Measurements from ENCODE around the gene ABLIM3. TPM values are rescaled to one million over a fixed set of nuclear protein-coding genes. Genes with fewer than 3 reads are reported as not detected.
A peak's percentile ranks its signal among the peaks of the same experiment; 100 is the strongest.

Gene ABLIM3
- total RNA-seq, 2 experiments from 2014 or later = 0.07 TPM; not detected in 1

DNA sequence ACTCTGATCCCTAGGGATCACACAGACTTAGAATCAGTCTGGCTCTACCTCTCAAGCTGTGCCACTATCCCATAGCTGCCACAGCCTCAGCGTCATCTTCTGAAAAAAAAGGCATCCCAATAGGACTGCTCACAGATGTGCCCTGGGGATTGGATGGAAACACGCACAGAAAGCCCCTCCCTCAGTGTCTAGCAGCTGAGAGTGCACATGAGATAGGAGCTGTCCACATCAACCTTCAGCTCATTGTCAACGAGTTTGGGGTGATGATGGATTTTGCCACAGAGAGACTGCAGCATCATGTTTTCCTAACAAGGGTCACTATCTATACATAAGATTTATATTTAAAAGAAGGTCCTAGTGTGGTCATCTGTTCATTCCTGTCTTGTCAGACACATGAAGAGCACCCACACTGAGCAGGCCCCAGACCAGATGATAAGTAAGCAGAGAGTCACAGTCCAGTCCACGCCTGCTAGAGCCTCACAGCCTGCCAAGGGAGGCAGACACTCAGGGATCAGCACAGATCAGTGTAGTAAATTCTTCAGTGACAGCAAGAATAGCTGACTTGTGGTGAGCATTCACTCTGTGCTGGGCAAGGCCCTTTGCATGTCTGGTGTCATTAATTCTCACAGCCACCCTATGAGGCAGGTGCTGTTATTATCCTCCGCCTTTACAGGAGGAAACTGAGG lies 156.2 kb downstream of the ABLIM3 start:
- no peak for DNase-seq
- intact Hi-C loops (cut with DNase I, micrococcal nuclease) = no loop called here
- ATAC-seq = no peak
- Mint-ChIP-seq H3K9me3 (ENCODE audit: low read depth) (no peaks in the 10 kb centered on the region), H3K4me1 (peaks cover 46% of the 10 kb centered on the region), H3K36me3 (ENCODE audit: low read depth) (no peaks in the 10 kb centered on the region), H3K4me3 (no peak overlapping the region), H3K27ac (no peak overlapping the region), H3K27me3 (no peaks in the 10 kb centered on the region)
- CTCF ChIA-PET = interaction anchor here (1.0 to 3.5 kb wide), 6 partner anchors 9 to 183 kb away, joined by 3 to 13 read pairs (median 3); no protein-coding TSS in a partner anchor
- POLR2A ChIA-PET = interaction anchor here (1.0 kb wide), 1 partner anchor 70 kb away, joined by 4 read pairs; no protein-coding TSS in a partner anchor

DNA sequence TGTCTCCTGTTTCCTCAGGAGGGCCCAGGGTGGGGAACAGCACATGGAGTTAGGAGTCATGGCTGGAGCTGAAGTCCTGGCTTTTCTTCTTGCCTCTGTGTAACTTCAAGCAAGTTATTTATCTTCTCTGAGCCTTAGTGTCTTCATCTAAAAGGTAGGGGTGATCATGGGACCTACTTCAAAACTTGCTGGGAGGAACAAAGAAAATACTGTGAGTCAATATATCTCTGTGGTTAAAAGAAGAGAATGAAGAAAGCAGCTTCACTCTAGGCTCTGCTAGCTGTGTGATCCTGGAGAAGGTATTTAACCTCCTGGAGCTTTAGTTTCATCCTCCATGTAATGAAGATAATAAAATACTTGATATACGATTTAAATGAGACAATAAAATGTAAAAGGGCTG lies 156.9 kb downstream of the ABLIM3 start:
- no peaks in the 10 kb centered on the region for H3K9me3 Mint-ChIP-seq (ENCODE audit: low read depth)
- no peak overlapping the region for H3K4me3 Mint-ChIP-seq
- H3K27me3 Mint-ChIP-seq = no peaks in the 10 kb centered on the region
- no peaks in the 10 kb centered on the region for H3K36me3 Mint-ChIP-seq (ENCODE audit: low read depth)
- no peak overlapping the region for H3K27ac Mint-ChIP-seq
- POLR2A ChIA-PET = interaction anchor here (1.0 kb wide), 2 partner anchors 61 to 70 kb away, joined by 4 read pairs; no protein-coding TSS in a partner anchor
- intact Hi-C loops (cut with DNase I, micrococcal nuclease) = no loop called here
- ATAC-seq = peak; percentile 79
- CTCF ChIA-PET = interaction anchor here (1.0 to 3.5 kb wide), 5 partner anchors 29 to 183 kb away, joined by 3 to 13 read pairs (median 5); no protein-coding TSS in a partner anchor
- DNase-seq = no peak
- peaks cover 46% of the 10 kb centered on the region for H3K4me1 Mint-ChIP-seq

DNA sequence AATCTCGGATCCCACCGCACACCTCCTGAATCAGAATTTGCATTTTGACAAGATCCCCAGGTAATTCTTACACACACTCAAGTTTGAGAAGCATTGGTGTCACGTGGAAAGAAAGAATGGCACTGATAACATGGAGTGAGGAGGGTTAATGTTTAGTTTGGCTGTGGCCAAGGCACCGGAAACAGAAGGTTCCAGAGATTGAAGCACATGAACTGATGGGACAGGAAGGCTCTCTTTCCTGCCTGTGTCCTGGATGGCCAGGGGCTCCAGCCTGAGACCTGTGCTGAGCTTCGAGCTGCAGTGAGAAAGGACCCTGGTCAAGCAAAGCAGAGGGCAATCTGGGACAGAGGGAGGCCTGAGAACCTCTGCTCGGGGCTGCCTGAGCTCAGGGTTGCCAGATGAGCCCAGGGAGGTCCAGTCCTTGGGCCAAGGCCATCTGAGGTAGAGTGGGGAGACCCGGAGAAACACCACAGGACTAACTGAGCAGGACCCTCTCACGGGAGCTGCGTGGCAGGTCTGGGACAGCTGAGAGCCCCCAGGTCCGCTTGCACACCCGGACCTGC lies 157.6 kb downstream of the ABLIM3 start:
- H3K4me1 Mint-ChIP-seq = peaks cover 46% of the 10 kb centered on the region
- H3K9me3 Mint-ChIP-seq (ENCODE audit: low read depth) = no peaks in the 10 kb centered on the region
- no peak overlapping the region for H3K4me3 Mint-ChIP-seq
- ChIA-PET POLR2A (interaction anchor here (1.0 kb wide), 2 partner anchors 60 to 69 kb away, joined by 4 read pairs; no protein-coding TSS in a partner anchor), CTCF (interaction anchor here (0.7 to 3.5 kb wide), 5 partner anchors 72 to 184 kb away, joined by 3 to 13 read pairs (median 3); no protein-coding TSS in a partner anchor)
- ATAC-seq (no peak), DNase-seq (no peak)
- H3K27me3 Mint-ChIP-seq = no peaks in the 10 kb centered on the region
- intact Hi-C loops (cut with DNase I, micrococcal nuclease) = no loop called here
- no peaks in the 10 kb centered on the region for H3K36me3 Mint-ChIP-seq (ENCODE audit: low read depth)
- H3K27ac Mint-ChIP-seq = no peak overlapping the region

DNA sequence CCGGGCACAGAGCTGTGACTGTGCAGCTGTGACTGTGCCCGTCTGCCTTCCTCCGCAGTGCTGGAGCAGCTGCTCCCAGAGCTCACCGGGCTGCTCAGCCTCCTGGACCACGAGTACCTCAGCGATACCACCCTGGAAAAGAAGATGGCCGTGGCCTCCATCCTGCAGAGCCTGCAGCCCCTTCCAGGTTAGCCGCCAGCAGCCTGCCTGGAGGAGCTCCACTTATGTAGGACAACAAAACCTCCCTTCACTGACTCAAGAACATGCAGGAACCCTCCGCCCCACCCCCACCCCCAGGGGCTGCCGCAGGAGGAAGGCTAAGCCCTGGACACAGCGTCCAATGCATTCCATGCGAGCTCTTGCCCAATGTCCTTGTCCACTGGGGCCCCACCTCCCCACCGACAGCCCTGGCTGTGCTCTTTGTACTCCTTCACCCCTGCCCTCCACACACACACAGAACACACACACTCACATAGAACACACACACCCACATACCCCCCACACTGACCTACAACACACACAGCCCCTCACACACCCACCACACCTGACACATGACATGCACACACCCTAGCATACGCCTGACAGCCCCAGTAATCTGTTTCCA lies 158.3 kb downstream of the ABLIM3 start:
- Mint-ChIP-seq H3K9me3 (ENCODE audit: low read depth) (no peaks in the 10 kb centered on the region), H3K4me3 (no peak overlapping the region), H3K27me3 (peaks cover 2% of the 10 kb centered on the region), H3K36me3 (ENCODE audit: low read depth) (no peaks in the 10 kb centered on the region), H3K27ac (no peak overlapping the region), H3K4me1 (peaks cover 45% of the 10 kb centered on the region)
- POLR2A ChIA-PET = no interaction called here
- intact Hi-C loops (cut with DNase I, micrococcal nuclease) = no loop called here
- CTCF ChIA-PET = interaction anchor here (0.7 to 3.5 kb wide), 2 partner anchors 72 to 182 kb away, joined by 3 to 13 read pairs; no protein-coding TSS in a partner anchor
- ATAC-seq = no peak
- DNase-seq = no peak

DNA sequence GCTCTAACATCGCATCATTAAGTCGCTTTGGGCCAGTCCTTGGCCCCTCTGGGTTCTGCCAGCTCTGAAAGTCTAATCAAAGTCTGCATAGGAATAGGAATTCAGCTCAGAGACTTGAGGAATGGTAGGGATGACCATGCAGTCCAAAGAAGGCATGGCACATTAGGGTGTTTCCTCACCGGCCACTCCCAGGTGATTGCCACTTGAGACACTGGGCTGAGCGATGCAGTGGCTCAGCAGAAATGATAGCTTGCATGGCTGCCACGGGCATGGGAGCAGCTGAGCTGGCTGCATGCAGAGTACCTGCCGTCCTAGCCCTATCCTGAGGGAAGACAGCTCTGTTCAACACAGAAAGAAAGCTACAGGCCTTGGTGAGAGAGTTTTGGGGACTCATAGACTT lies 159.1 kb downstream of the ABLIM3 start:
- Mint-ChIP-seq H3K4me1 (peaks cover 36% of the 10 kb centered on the region), H3K36me3 (ENCODE audit: low read depth) (no peaks in the 10 kb centered on the region), H3K27me3 (peaks cover 2% of the 10 kb centered on the region), H3K4me3 (no peak overlapping the region), H3K27ac (no peak overlapping the region), H3K9me3 (ENCODE audit: low read depth) (no peaks in the 10 kb centered on the region)
- DNase-seq = no peak
- POLR2A ChIA-PET = no interaction called here
- CTCF ChIA-PET = no interaction called here
- intact Hi-C loops (cut with DNase I, micrococcal nuclease) = no loop called here
- no peak for ATAC-seq

DNA sequence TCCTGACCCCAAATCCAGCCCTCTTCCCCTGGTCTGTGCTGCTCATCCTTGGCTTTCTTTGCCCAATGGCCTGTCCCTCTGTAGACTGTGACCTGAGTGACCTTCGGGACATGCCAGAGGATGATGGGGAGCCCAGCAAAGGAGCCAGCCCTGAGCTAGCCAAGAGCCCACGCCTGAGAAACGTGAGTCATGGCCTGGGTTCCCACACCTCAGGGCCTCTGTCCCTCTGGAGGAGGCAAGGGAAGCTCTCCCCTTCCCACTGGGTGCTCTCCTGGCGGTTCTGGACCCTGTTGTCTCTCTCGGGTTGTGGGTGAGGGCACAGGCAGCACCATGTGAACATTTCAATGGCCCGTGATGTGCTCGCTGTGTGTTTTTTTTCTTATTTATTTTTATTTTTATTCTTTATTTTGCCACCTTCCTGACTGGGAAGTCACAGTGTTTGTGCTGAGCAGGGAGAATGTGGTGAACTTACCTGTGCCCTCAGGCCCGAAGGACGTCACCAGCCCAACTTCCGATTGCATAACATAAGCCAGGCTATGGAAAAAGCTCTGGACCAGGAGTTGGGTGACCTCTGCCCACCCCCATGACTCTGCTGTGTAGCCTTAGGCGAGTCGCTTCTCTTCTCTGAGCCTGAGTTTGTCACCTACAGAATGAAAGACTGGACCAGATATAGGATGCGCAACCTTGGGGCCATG lies 159.9 kb downstream of the ABLIM3 start:
- H3K4me1 Mint-ChIP-seq = peaks cover 30% of the 10 kb centered on the region
- H3K9me3 Mint-ChIP-seq (ENCODE audit: low read depth) = no peaks in the 10 kb centered on the region
- intact Hi-C loops (cut with DNase I, micrococcal nuclease) = no loop called here
- CTCF ChIA-PET = interaction anchor here (0.7 to 1.1 kb wide), 3 partner anchors 17 to 148 kb away, joined by 4 to 5 read pairs (median 4); no protein-coding TSS in a partner anchor
- POLR2A ChIA-PET = no interaction called here
- peaks cover 2% of the 10 kb centered on the region for H3K27me3 Mint-ChIP-seq
- ATAC-seq (no peak), DNase-seq (no peak)
- H3K4me3 Mint-ChIP-seq = no peak overlapping the region
- no peaks in the 10 kb centered on the region for H3K36me3 Mint-ChIP-seq (ENCODE audit: low read depth)
- no peak overlapping the region for H3K27ac Mint-ChIP-seq

DNA sequence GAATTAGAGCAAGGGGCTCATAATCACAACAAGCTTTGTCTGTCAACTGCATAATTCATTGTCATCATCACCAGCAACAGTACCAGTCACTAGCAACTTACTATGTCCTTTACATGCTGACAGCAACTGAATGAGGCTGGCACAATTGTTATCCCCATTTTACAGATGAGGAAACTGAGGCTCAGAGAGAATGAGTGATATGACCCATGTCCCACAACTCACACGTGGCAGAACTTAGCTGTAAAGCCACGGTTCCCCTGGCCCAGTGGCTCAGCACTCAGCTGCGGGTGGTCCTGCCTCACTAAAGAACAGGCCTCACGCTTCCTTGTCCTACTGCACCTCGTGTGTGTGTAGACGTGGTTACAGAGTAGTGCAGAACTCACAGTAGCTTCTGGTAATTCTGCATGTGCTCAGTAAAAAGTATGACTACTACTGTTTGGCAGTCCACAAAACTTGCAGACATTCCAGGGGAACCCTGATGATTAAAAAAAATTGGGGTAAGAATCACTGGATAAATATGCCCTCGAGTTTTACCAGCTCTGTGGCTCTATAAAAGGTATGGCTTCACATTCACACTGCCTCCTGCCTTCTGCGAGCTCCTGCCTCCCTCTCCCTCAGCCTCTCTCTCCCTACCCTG lies 160.6 kb downstream of the ABLIM3 start:
- Mint-ChIP-seq H3K36me3 (ENCODE audit: low read depth) (no peaks in the 10 kb centered on the region), H3K4me1 (peaks cover 25% of the 10 kb centered on the region), H3K4me3 (no peak overlapping the region), H3K27ac (no peak overlapping the region), H3K27me3 (peaks cover 2% of the 10 kb centered on the region), H3K9me3 (ENCODE audit: low read depth) (no peaks in the 10 kb centered on the region)
- CTCF ChIA-PET = interaction anchor here (0.7 to 1.1 kb wide), 4 partner anchors 16 to 149 kb away, joined by 3 to 5 read pairs (median 4); no protein-coding TSS in a partner anchor
- ATAC-seq (no peak), DNase-seq (no peak)
- intact Hi-C loops (cut with DNase I, micrococcal nuclease) = no loop called here
- POLR2A ChIA-PET = no interaction called here

DNA sequence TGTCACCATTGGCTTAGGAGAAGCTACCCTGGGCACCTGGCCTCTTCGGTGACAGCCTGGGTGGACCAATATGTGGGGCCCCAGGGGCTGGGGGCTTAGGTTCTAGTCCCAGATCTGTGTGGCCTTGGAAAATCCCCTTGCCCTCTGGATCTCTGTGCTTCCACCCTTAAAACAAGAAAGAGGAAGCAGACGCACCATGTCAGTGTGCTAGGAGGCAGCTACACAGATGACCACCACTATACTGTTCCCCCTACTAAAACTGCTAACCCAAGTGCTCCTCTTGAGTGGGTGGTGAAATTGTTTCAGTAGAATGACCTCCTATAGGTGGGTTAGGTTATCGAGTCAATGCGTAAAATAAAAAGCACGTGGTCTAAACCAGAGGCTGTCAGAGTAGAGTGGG lies 161.3 kb downstream of the ABLIM3 start:
- H3K9me3 Mint-ChIP-seq (ENCODE audit: low read depth) = no peaks in the 10 kb centered on the region
- H3K4me1 Mint-ChIP-seq = peaks cover 20% of the 10 kb centered on the region
- H3K27me3 Mint-ChIP-seq = peaks cover 2% of the 10 kb centered on the region
- no peaks in the 10 kb centered on the region for H3K36me3 Mint-ChIP-seq (ENCODE audit: low read depth)
- H3K27ac Mint-ChIP-seq = no peak overlapping the region
- intact Hi-C loops (cut with DNase I, micrococcal nuclease) = no loop called here
- DNase-seq (no peak), ATAC-seq (no peak)
- CTCF ChIA-PET = interaction anchor here (0.6 to 1.0 kb wide), 2 partner anchors 65 to 71 kb away, joined by 3 read pairs; no protein-coding TSS in a partner anchor
- POLR2A ChIA-PET = no interaction called here
- H3K4me3 Mint-ChIP-seq = no peak overlapping the region

DNA sequence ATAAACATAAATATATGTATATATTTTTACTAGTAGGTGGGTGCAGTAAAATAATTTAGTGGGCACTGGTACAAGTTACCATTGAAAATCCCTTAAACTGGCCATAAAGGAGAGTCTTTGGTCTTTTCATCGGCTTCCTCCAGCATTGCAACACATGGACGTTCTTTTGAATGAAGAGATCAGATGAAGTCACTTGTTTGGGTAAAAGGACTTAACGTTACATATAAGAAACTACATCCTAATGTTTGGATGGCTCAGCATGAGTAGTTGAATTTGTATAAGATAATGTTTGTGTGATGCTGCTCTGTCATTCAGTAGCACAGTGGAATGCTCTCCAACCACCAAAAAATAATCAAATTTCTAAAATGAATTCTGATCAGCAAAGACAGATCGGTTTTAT lies 161.9 kb downstream of the ABLIM3 start:
- H3K9me3 Mint-ChIP-seq (ENCODE audit: low read depth) = no peaks in the 10 kb centered on the region

DNA sequence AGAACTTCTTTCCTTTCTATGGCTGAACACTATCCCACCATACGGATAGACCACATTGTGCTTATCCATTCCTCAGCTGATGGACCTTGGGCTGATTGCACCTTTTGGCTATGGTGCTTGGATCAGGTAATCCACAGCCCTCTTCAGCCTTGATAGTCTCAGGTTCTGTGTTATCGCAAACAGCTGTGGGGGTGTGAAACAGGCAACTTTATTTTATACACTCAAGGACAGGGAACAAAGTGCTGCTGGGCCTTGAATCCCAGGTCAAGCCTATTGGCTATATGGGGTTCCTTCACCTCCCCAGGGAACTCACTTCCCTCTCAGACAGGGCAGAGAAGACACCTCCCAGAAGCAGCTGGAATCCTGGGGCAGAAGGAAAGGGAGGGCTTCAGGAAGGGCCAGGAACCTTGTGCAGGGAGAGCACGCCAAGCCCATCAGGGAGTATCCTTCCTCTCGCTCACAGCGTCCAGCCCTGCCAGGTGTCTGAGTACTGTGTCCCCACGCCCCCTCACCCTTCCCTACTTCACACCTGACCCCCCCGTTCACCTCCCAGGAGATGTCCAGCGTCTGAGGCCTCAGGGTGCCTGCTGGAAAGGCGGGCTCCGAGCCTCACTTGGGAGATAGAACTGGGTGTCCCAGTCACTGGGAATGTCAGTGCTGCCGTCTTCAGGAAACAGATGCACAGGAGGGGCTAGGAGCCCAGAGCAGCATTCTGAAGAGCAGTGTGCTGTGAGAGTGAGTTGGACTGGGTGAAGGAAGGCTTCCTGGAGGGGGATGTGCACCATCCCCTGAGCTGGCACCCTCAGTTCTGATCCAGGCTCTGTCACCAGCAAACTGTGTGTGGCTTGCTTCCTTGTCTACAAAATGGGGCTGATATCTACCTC lies 163.1 kb downstream of the ABLIM3 start:
- DNase-seq = no peak
- Mint-ChIP-seq H3K4me1 (peaks cover 5% of the 10 kb centered on the region), H3K27me3 (peaks cover 2% of the 10 kb centered on the region), H3K4me3 (no peak overlapping the region), H3K36me3 (ENCODE audit: low read depth) (no peaks in the 10 kb centered on the region), H3K9me3 (ENCODE audit: low read depth) (no peaks in the 10 kb centered on the region), H3K27ac (no peak overlapping the region)
- POLR2A ChIA-PET = no interaction called here
- CTCF ChIA-PET = interaction anchor here (1.1 to 1.4 kb wide), 2 partner anchors 9 to 77 kb away, joined by 3 to 6 read pairs; no protein-coding TSS in a partner anchor
- intact Hi-C loops (cut with DNase I, micrococcal nuclease) = no loop called here
- no peak for ATAC-seq

More for the DNA sequence above, 161.9 kb downstream of the ABLIM3 start:
- peaks cover 2% of the 10 kb centered on the region for H3K27me3 Mint-ChIP-seq
- peaks cover 16% of the 10 kb centered on the region for H3K4me1 Mint-ChIP-seq
- no peak for DNase-seq
- no peaks in the 10 kb centered on the region for H3K36me3 Mint-ChIP-seq (ENCODE audit: low read depth)
- no peak overlapping the region for H3K4me3 Mint-ChIP-seq
- intact Hi-C loops (cut with DNase I, micrococcal nuclease) = no loop called here
- no peak for ATAC-seq
- POLR2A ChIA-PET = no interaction called here
- no peak overlapping the region for H3K27ac Mint-ChIP-seq
- CTCF ChIA-PET = interaction anchor here (0.6 kb wide), 1 partner anchor 64 kb away, joined by 3 read pairs; no protein-coding TSS in a partner anchor
